Uterus (tissue), 2 donors: ENCODE measurements around the gene VAV3.

Experiments used
- CTCF ChIP-seq, 4 experiments: fragments of 200-600 bp in 2 of 4; fragments of 450-650 bp in 2 of 4; sonication (generic) in 2 of 4; IDR thresholded peaks; one replicate each; pipeline ENCODE4 v1.5.1; 2016 to 2019; ENCODE audit warnings: antibody characterized with exemption in 4 of 4, mild to moderate bottlenecking in 2 of 4, moderate library complexity in 1 of 4
- POLR2A ChIP-seq, 2 donors: fragments of 450-650 bp; IDR thresholded peaks; one replicate each; pipeline ENCODE4 v1.6.1; 2016; ENCODE audit warnings: antibody characterized with exemption in 2 of 2, mild to moderate bottlenecking in 1 of 2, moderate library complexity in 1 of 2

DNA sequence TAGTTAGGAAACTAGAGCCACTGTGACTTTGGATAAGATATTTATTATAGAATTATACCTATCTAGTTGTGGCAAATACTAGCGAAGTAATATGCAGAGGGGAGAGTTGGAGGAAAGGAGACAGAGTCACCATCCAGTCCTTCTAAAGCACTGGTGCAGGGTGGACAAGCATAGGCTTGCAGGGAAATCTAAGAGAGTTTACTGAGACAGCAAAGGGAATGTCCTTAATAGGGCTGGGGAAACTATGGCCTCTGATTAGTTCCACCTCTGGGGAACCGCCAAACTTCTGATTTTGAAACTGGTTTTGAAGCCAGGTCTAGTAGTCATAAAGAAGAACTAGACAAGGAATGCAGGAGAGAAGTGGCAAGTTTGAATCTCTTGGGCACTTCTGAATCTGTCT is 407.9 kb downstream of the VAV3 start:
- TF ChIP-seq CTCF (IDR thresholded peaks at IDR 0.05) (no peak), POLR2A (IDR thresholded peaks at IDR 0.05) (no peak)
